ENCODE data around the gene OR2D3.
"Not testable (repeated sequence)": the region's sequence is repeated elsewhere in the genome, so short reads cannot be mapped to it uniquely, and the experiment has no call there.

OR2D3 gene

GRCh38 chr11:6927030-6927617, 6.3 kb downstream of the OR2D3 start:
- DNase-seq (ENCODE audit: low read depth in 2 of 2): no peak

GRCh38 chr11:6928916-6929315, 8.1 kb downstream of the OR2D3 start:
- no peak for DNase-seq (ENCODE audit: low read depth in 2 of 2)

- no peak for DNase-seq (ENCODE audit: low read depth in 2 of 2)
Observed at GRCh38 chr11:6931146-6931713, 10.4 kb downstream of the OR2D3 start.

GRCh38 chr11:6932145-6932544, 11.3 kb downstream of the OR2D3 start:
- no peak for DNase-seq (ENCODE audit: low read depth in 2 of 2)

GRCh38 chr11:6941970-6942369, 21.2 kb downstream of the OR2D3 start:
- DNase-seq (ENCODE audit: low read depth in 2 of 2): no peak

GRCh38 chr11:6943131-6943530, 22.3 kb downstream of the OR2D3 start:
- no peak for DNase-seq (ENCODE audit: low read depth in 2 of 2)

- DNase-seq (ENCODE audit: low read depth in 2 of 2): not testable (repeated sequence)
Observed at GRCh38 chr11:6954248-6954647, 33.4 kb downstream of the OR2D3 start.

- DNase-seq (ENCODE audit: low read depth in 2 of 2): no peak
Observed at GRCh38 chr11:6962141-6962540, 41.3 kb downstream of the OR2D3 start.

GRCh38 chr11:6962673-6963072, 41.9 kb downstream of the OR2D3 start:
- DNase-seq (ENCODE audit: low read depth in 2 of 2): no peak

GRCh38 chr11:6968816-6969215, 48.0 kb downstream of the OR2D3 start:
- no peak for DNase-seq (ENCODE audit: low read depth in 2 of 2)

- DNase-seq (ENCODE audit: low read depth in 2 of 2): not testable (repeated sequence)
Observed at GRCh38 chr11:6969854-6970253, 49.1 kb downstream of the OR2D3 start.
